ENCODE measurements around the gene NHSL2.

DNA sequence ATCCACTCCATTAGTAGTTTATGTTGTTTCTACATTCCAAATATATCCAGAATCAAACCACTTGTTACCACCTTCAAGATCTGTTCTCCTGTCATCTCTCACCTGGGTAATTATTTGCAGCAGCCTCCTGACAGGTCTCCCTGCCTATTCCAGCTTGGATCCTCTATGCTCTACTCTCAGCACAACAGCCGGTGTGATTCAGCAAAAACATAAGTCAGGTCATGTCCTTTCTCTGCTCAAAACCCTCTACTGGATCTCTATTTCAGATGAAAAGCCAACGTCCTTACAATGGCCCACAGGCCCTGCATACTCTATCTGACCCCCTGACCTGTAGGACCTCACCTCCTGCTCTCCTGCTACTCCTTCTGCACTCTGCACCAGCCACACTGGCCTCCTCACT lies 84.5 kb downstream of the NHSL2 start:
- TF ChIP-seq, protein P1, sequence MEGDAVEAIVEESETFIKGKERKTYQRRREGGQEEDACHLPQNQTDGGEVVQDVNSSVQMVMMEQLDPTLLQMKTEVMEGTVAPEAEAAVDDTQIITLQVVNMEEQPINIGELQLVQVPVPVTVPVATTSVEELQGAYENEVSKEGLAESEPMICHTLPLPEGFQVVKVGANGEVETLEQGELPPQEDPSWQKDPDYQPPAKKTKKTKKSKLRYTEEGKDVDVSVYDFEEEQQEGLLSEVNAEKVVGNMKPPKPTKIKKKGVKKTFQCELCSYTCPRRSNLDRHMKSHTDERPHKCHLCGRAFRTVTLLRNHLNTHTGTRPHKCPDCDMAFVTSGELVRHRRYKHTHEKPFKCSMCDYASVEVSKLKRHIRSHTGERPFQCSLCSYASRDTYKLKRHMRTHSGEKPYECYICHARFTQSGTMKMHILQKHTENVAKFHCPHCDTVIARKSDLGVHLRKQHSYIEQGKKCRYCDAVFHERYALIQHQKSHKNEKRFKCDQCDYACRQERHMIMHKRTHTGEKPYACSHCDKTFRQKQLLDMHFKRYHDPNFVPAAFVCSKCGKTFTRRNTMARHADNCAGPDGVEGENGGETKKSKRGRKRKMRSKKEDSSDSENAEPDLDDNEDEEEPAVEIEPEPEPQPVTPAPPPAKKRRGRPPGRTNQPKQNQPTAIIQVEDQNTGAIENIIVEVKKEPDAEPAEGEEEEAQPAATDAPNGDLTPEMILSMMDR (IDR thresholded peaks at IDR 0.05) = no peak
- TF ChIP-seq POLR2A (IDR thresholded peaks at IDR 0.05) (no peak), EP300 (IDR thresholded peaks at IDR 0.05) (no peak), POLR2AphosphoS5 (IDR thresholded peaks at IDR 0.05) (no peak)

All from gastroesophageal sphincter (tissue), 3 donors.